Stimulated activated effector memory CD8-positive, alpha-beta T cell treated with anti-CD3 and anti-CD28 coated beads, Interleukin-12 subunit alpha, Interleukin-12 subunit beta, amount 100 ng/mL, for 72 hours (primary cell): ENCODE measurements around the gene GRIN3A.
A peak's percentile ranks its signal among the peaks of the same experiment; 100 is the strongest.

Experiments used
- ATAC-seq: fragments of 150-1000 bp; cut with Tn5 transposase; 2 replicates; pipeline ENCODE4 v1.10.0; 2021
- DNase-seq, 2 donors: peaks; one replicate each; pipeline ENCODE4 v3.0.0; 2021 to 2022; ENCODE audit warnings: low spot score in 2 of 2
- H3K27ac Mint-ChIP-seq: one replicate; pipeline ENCODE4 v1.8.0; 2022; ENCODE audit warnings: mild to moderate bottlenecking, mixed read lengths
- H3K36me3 Mint-ChIP-seq: one replicate; pipeline ENCODE4 v1.8.0; 2022; ENCODE audit warnings: mild to moderate bottlenecking, mixed read lengths
- H3K4me1 Mint-ChIP-seq: one replicate; pipeline ENCODE4 v1.8.0; 2022; ENCODE audit warnings: mixed read lengths
- H3K4me3 Mint-ChIP-seq: one replicate; pipeline ENCODE4 v1.8.0; 2022; ENCODE audit warnings: mild to moderate bottlenecking, mixed read lengths
- H3K9me3 Mint-ChIP-seq: one replicate; pipeline ENCODE4 v1.8.0; 2022; ENCODE audit warnings: mixed read lengths

GRIN3A gene

GRCh38 chr9:101540069-101540468 is 198.4 kb downstream of the GRIN3A start:
- peaks cover 26% of the 10 kb centered on the region for H3K36me3 Mint-ChIP-seq
- DNase-seq (no peak), ATAC-seq (no peak)
- H3K27ac Mint-ChIP-seq, result no peak overlapping the region
- H3K4me3 Mint-ChIP-seq, result no peak overlapping the region
- H3K9me3 Mint-ChIP-seq, result no peaks in the 10 kb centered on the region
- peaks cover 6% of the 10 kb centered on the region for H3K4me1 Mint-ChIP-seq

GRCh38 chr9:101536938-101537337 is 201.5 kb downstream of the GRIN3A start:
- Mint-ChIP-seq H3K9me3 (no peaks in the 10 kb centered on the region), H3K27ac (no peak overlapping the region), H3K4me1 (peaks cover 17% of the 10 kb centered on the region), H3K4me3 (no peak overlapping the region), H3K36me3 (peaks cover 14% of the 10 kb centered on the region)
- no peak for ATAC-seq
- no peak for DNase-seq

- Mint-ChIP-seq H3K4me3 (no peak overlapping the region), H3K9me3 (no peaks in the 10 kb centered on the region), H3K4me1 (peaks cover 17% of the 10 kb centered on the region), H3K27ac (no peak overlapping the region), H3K36me3 (peaks cover 10% of the 10 kb centered on the region)
- DNase-seq, result no peak
- no peak for ATAC-seq
Measured at GRCh38 chr9:101536351-101536750, 202.1 kb downstream of the GRIN3A start.

- ATAC-seq (peak; percentile 97), DNase-seq (peak; percentile 94 to 98)
- H3K36me3 Mint-ChIP-seq, result peaks cover 10% of the 10 kb centered on the region
- peaks cover 24% of the 10 kb centered on the region for H3K4me1 Mint-ChIP-seq
- peak within 1 kb of the TSS; percentile 84 for H3K4me3 Mint-ChIP-seq
- peak within 1 kb of the TSS; percentile 98 for H3K27ac Mint-ChIP-seq
- no peaks in the 10 kb centered on the region for H3K9me3 Mint-ChIP-seq
Measured at GRCh38 chr9:101533334-101534204, 204.9 kb downstream of the GRIN3A start, which contains the start of gene RNF20. RNF20 (plus strand) TSS chr9:101533853; CDS start chr9:101535424, 1,571 bp downstream.

- Mint-ChIP-seq H3K4me3 (no peak overlapping the region), H3K4me1 (peaks cover 18% of the 10 kb centered on the region), H3K9me3 (no peaks in the 10 kb centered on the region), H3K36me3 (peaks cover 10% of the 10 kb centered on the region), H3K27ac (no peak overlapping the region)
- peak; percentile 60 for ATAC-seq
- peak; percentile 64 to 80 for DNase-seq
Measured at GRCh38 chr9:101530076-101530711, 208.3 kb downstream of the GRIN3A start.

GRCh38 chr9:101528015-101528414 is 210.4 kb downstream of the GRIN3A start:
- H3K4me3 Mint-ChIP-seq, result no peak overlapping the region

GRCh38 chr9:101527066-101527465 is 211.4 kb downstream of the GRIN3A start:
- ATAC-seq (no peak), DNase-seq (no peak)
- Mint-ChIP-seq H3K4me1 (peaks cover 6% of the 10 kb centered on the region), H3K9me3 (no peaks in the 10 kb centered on the region), H3K27ac (no peak overlapping the region), H3K36me3 (no peaks in the 10 kb centered on the region), H3K4me3 (no peak overlapping the region)

More at GRCh38 chr9:101528015-101528414, 210.4 kb downstream of the GRIN3A start:
- no peak for ATAC-seq
- H3K4me1 Mint-ChIP-seq, result peaks cover 8% of the 10 kb centered on the region
- H3K36me3 Mint-ChIP-seq, result peaks cover under 1% of the 10 kb centered on the region
- no peak overlapping the region for H3K27ac Mint-ChIP-seq
- DNase-seq, result no peak
- no peaks in the 10 kb centered on the region for H3K9me3 Mint-ChIP-seq

- no peak for DNase-seq
Measured at GRCh38 chr9:101524371-101524770, 214.1 kb downstream of the GRIN3A start.

More at GRCh38 chr9:101524371-101524770, 214.1 kb downstream of the GRIN3A start:
- H3K36me3 Mint-ChIP-seq, result no peaks in the 10 kb centered on the region
- H3K9me3 Mint-ChIP-seq, result no peaks in the 10 kb centered on the region
- no peak overlapping the region for H3K27ac Mint-ChIP-seq
- H3K4me1 Mint-ChIP-seq, result peaks cover 2% of the 10 kb centered on the region
- no peak for ATAC-seq
- no peak overlapping the region for H3K4me3 Mint-ChIP-seq
